OCI-M2 (cell line): ENCODE measurements around the gene WDHD1.
"Not testable (repeated sequence)": the region's sequence is repeated elsewhere in the genome, so short reads cannot be mapped to it uniquely, and the experiment has no call there.

Experiments used
- DNase-seq: peaks from one replicate; lab custom pipeline; 2025; ENCODE audit not compliant: unreplicated experiment; lab: John Stamatoyannopoulos, UW

The WDHD1 gene

GRCh38 chr14:55051165-55051422 is 24.2 kb upstream of the WDHD1 start:
- DNase-seq: no peak

DNA sequence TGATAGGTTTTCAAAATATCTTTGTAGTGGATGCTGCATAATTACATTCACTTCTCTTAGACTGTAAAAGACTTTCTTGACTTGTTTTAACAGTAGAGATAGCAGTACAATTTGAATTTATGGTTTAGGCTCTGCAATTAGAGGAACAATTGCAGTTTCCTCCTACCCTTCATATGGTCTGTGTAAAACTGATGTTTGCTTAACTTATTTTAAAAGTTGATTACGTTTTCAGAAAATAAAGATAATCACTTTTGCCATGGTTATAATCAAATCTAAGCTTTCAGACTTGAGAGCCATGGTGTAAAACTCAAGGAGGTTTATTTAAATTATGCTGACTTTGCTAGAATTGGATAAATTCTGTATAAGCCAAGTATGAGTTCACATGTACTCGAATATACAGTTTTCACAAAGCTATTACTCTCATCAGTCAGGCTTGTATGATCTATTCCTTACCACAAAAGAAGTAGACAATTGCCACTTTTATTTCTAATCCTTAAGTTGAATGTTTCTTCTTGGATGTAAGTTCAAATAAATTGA is 22.1 kb upstream of the WDHD1 start:
- DNase-seq: no peak

DNA sequence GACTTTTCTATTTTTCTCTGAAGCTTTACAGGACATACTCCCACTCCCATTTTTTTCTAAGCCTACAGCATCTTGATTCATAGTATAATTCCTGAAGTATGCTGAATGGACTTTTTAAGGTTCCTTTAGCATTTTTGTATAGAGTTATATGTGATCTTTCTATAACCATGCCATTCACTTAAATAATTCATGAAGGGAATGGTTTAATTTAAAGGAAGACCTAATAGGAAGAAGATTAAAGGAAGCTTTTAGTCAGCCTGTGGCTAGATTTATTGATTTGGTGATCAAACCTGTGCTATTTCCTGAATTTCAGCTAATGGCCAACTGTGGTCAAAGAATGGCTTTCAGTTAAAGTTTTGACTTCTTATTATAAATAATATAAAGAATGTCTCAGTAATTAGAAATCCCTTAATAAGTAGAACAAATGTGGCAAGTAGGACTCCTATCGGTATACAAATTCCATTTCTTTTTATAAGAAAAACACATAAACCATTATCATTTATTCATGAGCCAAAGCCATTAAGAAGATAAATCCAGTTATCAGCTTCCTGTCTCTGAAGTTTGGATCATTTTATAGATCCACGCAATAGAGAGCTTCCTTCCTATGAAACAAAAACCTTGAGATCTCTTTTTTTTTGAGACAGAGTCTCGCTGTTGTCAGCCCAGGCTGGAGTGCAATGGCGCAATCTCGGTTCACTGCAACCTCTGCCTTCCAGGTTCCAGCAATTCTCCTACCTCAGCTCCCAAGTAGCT is 20.6 kb upstream of the WDHD1 start:
- no peak for DNase-seq

DNA sequence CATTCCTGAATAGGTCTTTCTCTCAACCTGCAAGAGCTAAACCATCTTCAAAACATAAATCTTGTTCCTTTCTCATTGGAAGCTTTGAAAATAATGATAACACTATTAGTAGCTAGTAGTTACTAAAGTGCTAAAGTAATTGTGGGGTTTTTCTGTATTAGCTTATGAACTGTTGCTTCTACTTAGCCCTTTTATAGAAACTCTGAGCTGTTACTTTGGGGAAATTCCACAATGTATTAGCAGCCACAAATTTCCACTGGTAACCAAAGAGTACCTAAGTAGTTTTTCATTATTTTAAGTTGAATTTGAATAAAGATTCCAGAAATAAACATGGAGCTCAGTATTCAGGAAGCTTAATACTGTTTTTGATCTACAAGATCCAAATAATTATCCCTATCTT is 18.2 kb upstream of the WDHD1 start:
- no peak for DNase-seq

DNA sequence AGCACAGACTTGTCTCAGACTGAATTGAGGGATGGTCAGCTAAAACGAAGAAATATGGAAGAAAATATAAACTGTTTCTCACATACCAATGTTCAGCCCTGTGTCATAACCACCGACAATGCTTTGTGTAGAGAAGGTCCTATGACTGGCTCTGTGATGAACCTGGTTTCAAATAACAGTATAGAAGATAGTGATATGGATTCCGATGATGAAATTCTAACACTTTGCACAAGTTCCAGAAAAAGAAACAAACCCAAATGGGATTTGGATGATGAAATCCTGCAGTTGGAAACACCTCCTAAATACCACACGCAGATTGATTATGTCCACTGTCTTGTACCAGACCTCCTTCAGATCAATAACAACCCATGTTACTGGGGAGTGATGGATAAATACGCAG is 16.6 kb upstream of the WDHD1 start:
- DNase-seq: no peak

- DNase-seq: no peak
These were observed 11.8 kb upstream of the WDHD1 start for GRCh38 chr14:55038708-55039107.

DNA sequence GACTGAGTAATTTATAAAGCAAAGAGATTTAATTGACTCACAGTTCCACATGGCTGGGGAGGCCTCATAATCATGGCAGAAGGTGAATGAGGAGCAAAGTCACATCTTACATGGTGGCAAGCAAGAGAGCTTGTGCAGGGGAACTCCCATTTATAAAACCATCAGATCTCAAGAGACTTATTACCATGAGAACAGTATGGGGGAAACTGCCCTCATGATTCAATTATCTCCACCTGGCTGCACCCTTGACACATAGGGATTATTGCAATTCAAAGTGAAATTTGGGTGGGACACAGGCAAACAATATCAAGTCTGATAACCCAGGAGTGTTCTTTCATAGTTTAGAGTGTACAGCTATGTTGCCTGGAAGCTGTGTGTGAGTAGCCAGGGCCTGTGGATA is 11.1 kb upstream of the WDHD1 start:
- DNase-seq: not testable (repeated sequence)

GRCh38 chr14:55031190-55031589 is 4.3 kb upstream of the WDHD1 start:
- DNase-seq: no peak

- no peak for DNase-seq
These were observed 1.6 kb upstream of the WDHD1 start for GRCh38 chr14:55028476-55028875.

GRCh38 chr14:55028066-55028465 is 1.2 kb upstream of the WDHD1 start:
- no peak for DNase-seq

DNA sequence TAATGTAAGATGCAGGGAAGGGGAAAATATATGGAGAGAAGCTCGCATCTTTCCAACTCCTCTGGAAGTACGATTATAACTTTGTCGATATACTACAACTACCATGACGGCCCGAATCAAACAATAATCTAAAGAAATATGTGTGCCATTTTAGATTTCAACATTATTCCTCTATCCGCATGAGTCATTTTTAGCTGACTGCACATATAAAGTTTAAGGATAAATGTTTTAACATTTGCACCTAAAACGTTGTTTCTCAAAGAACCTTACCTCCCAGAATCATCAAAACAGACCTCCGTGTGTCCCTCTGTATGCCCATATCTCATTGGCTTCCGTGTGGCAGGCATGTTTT is 482 bp downstream of the WDHD1 start:
- DNase-seq: no peak

DNA sequence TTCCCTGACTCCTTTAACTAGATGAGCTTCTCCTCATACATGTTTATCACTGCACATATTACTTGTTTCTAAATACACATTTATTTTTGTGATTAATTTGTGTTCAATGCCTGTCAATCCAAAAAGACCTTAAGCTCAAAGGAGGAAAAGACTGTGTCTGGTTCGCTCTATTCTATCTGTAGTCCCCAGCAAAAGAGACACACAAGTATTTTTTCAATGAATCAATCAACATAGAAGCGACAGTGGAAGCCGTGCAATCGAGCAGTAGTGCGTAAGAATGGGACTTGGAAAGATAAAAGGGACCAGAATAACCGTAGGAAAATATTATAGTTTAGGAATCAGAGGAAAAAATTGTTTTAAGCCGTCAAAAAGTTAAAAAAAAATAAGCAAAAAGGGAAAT is 951 bp downstream of the WDHD1 start:
- no peak for DNase-seq

- not testable (repeated sequence) for DNase-seq
These were observed 2.5 kb downstream of the WDHD1 start for GRCh38 chr14:55024365-55024764.

DNA sequence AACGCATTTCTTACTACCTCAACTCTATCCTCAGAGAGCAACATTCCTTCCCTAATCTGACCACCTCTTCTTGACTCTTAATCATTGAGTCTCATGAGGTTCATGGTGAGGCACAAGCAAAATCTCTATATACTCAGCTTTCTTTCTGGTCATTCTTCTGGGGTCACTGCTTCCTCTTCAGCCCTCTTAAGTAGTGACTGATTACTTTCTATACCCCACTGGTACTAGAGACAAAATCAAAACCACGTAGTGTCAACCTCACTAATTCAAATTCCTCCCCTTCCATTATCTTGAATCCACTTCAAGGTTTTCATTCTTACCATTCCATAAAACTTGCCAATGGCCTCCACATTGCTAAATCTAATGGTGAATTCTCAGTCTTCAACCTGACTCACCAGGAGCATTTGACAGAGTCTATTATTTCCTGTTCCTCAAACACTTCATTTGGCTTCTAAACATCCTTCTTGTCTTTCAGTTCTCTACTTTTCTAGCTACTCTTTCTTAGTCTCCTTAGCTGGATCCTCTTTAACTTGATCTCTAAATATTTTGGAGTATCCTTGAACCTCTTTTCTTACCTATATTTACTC is 6.8 kb downstream of the WDHD1 start:
- no peak for DNase-seq

DNA sequence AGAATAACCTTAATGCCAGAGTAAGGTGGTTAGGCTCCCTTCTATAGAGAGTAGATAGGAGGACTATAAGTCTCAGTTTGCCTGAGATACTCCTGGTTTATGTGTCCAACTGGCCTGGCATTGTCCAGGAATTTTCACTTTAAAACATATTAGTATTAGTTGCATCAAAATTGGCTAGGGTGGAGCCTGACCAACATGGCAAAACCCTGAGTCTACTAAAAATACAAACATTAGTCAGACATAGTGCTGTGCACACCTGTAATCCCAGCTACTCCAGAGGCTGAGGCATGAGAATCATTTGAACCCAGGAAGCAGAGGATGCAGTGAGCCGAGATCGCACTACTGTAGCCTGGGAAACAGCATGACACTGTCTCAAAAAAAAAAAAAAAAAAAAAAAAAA is 11.9 kb downstream of the WDHD1 start:
- DNase-seq: no peak

DNA sequence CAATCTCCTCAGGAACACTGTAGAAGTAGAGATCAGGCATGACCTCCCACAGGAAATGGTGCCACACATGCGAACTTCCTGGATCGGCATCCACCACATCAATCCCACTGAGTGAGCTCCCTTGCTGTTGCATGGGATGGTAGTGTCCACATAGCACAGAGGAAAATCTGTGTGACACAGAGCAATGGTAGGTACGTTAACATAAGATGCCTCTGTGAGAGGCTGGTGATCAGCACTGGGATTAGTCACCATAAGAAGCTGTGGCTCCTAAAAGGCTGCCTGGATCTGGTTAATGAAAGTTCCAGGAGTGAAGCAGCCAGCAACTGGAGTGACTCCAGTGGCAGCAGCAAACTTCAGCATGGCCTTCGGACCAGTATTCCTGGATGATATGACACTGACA is 21.8 kb downstream of the WDHD1 start:
- DNase-seq: no peak

DNA sequence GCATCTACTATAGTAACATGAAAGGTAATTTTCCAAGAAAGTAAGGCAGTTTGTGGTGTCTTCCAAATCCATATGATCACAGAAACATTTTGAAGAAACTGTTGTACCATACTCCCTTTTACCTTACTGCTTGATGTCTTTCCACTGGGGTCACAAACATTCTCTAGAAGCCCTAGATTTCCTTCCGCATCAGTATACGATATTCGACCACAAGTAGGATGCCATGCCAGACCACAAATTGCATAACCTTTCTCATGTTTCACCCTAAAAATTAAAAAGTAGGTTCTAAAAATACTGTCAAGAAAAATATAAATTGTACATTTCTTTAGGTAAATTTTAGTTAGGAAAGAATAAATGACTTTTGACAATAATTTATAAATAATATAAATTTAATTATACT is 26.5 kb downstream of the WDHD1 start:
- no peak for DNase-seq

DNA sequence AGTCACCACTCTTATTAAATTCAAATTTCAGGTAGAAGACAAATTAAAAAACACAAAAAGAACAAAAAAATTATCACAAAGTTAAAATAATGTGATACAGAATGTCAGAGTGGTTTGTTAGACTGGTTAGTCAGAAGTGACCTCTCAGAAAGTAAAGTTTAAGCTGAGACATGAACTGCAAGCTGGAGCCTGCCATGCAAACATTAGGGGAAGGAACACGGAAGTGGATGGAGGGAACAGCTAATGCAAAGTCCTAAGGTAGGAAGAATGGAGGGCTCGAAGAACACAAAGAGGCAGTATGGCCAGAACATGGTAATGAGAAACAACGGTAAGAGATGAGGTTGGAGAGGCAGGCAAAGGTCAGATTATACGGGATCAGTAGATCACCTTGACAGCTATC is 41.7 kb downstream of the WDHD1 start:
- no peak for DNase-seq

DNA sequence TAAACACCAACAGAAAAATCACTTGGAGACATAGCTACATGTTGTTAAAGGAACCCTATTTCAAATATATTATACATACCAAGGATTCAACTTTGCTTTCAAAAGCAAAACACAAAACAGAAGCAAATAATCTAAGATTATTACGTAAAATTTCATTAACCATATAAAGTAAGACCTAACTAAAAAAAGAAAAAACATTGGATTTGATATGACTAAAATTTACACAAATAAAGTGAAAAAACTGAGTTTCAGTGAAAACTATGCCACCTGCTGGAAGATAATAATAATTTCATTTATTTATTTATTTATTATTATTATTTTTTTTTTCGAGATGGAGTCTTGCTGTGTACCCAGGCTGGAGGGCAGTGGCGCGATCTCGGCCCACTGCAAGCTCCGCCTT is 45.2 kb downstream of the WDHD1 start:
- no peak for DNase-seq

DNA sequence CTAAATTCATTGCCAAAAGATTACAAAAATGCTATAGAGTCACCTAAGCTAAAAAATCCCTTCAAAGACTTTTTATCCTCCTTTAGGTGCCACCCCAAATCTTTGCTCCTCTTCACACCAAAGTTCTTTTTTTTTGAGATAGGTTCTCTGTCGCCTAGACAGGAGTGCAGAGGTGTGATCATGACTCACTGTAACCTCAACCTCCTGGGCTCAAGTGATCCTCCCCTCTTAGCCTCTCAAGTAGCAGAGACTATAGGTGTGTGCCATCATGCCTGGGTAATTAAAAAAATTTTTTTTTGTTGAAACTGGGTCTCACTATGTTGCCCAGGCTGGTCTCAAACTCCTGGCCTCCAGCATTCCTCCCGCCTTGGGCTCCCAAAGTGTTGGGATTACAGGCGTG is 47.9 kb downstream of the WDHD1 start:
- no peak for DNase-seq

- no peak for DNase-seq
These were observed 50.6 kb downstream of the WDHD1 start for GRCh38 chr14:54976316-54976715.

DNA sequence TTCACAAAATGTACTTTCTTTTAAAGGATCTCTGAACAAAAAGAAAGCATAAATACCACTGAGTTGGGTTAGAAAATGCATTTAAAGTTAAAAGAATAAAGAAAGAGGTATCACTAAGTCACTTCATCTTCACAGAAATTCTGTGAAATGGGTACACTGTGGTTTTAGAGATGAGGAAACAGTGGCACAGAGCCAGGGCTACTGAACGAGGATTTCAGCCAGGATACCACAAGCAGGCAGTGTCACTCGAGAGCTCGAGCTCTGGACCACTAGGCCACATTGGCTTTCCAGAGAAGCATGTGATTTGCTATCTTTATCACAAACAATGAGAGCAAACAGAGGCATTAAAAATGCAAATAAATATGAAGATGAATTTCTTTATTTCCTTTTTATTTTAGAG is 51.0 kb downstream of the WDHD1 start:
- no peak for DNase-seq

DNA sequence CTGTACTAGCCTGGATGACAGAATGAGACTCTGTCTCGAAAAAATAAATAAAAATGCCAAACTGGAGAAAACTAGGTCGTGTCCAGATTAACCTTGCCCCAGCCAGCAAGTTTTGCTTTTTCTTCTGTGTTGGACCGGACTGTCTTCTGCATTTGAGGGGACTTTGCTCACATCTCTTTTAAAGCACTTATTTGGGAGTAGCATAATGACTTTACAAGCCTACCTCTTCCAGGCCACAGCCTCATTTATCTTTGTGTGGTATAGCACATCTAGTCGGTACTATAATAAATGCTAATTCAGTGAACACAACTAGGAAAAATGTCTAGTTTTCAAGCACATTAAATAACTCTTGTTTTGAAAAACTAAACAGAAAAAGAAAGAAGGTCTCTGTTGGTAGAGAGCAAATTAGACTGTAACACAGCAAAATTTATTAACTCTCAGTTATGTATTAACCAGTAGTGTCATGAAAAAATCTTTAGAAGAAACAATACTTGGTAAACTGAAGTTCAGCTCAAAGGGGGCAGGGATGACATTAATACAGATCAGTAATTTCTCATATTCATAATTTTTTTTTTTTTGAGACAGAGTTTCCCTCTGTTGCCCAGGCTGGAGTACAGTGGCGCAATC is 52.0 kb downstream of the WDHD1 start:
- DNase-seq: no peak
